ENCODE measurements around the gene ACYP2. TPM values are rescaled to one million over a fixed set of nuclear protein-coding genes. Genes with fewer than 3 reads are reported as not detected.
A peak's percentile ranks its signal among the peaks of the same experiment; 100 is the strongest.

The ACYP2 gene
- total RNA-seq, 8 experiments from 2014 or later, result 12.3 to 29.2 (median 20.3) TPM

DNA sequence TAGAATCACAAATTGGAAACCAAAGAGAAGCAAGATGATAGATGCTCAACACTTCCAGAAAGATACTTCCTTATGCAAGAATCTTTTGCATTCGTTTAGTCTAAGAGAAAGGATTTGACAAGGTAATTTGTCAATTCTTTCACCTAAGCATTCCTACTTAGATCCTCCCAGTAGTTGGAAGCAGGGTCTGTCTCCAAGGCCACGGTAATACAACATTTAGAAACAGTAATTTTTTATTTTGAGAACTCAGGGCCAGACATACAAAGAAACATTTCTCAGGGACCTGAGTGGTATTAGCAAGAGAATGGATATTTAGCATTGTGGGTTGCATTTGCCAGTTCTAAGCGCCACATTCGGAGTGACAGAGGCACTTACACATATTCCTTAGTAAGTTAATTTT is 68.6 kb downstream of the ACYP2 start:
- no peak overlapping the region for H3K4me3 ChIP-seq
- H3K4me1 ChIP-seq (replicated peaks in 1 of 2), result peaks cover 0 to 7% of the 10 kb centered on the region in 2 donors
- WGBS, 10 experiments, result 0 to 85% (median 39%) methylated on average over 1 to 4 of the region's 4 CpGs
- in situ Hi-C loops (cut with MboI; ENCODE audit: low pct_unique_long_range_greater_than_20kb in 2 of 9, low sequenced_read_pairs in 9 of 9, unreplicated experiment in 9 of 9), result no loop called here
- peak overlapping the region in 1 of 2 donors; percentile 61 for H3K27ac ChIP-seq
- ATAC-seq (replicated peaks in 6 of 8), result peak in 5 of 8 experiments; percentile 39 to 95 (median 58)

- 80 to 100% (median 100%) methylated on average over 1 of the region's 1 CpG; no CpG with 5 or more reads in 6 of the 10 experiments for WGBS, 10 experiments
- H3K27ac ChIP-seq, result no peak overlapping the region
- no peak overlapping the region for H3K4me3 ChIP-seq
- H3K4me1 ChIP-seq (replicated peaks in 1 of 2), result peaks cover 0 to 7% of the 10 kb centered on the region in 2 donors
- in situ Hi-C loops (cut with MboI; ENCODE audit: low pct_unique_long_range_greater_than_20kb in 2 of 9, low sequenced_read_pairs in 9 of 9, unreplicated experiment in 9 of 9), result no loop called here
- no peak for ATAC-seq (replicated peaks in 6 of 8)
Observed at GRCh38 chr2:54185105-54185504, 69.7 kb downstream of the ACYP2 start.

- H3K4me3 ChIP-seq, result no peak overlapping the region
- no peak overlapping the region for H3K27ac ChIP-seq
- no peak for ATAC-seq (replicated peaks in 6 of 8)
- 67 to 100% (median 90%) methylated on average over 1 to 3 of the region's 5 CpGs; no CpG with 5 or more reads in 5 of the 10 experiments for WGBS, 10 experiments
- in situ Hi-C loops (cut with MboI; ENCODE audit: low pct_unique_long_range_greater_than_20kb in 2 of 9, low sequenced_read_pairs in 9 of 9, unreplicated experiment in 9 of 9), result no loop called here
- peaks cover 0 to 7% of the 10 kb centered on the region in 2 donors for H3K4me1 ChIP-seq (replicated peaks in 1 of 2)
Observed at GRCh38 chr2:54187331-54187730, 71.9 kb downstream of the ACYP2 start.

- peak in 2 of 8 experiments; percentile 61 to 71 for ATAC-seq (replicated peaks in 6 of 8)
- 73 to 100% (median 83%) methylated on average over 1 to 2 of the region's 2 CpGs; no CpG with 5 or more reads in 3 of the 10 experiments for WGBS, 10 experiments
- Histone ChIP-seq H3K4me3 (no peak overlapping the region), H3K4me1 (replicated peaks in 1 of 2) (no peaks in the 10 kb centered on the region), H3K27ac (no peak overlapping the region)
- in situ Hi-C loops (cut with MboI; ENCODE audit: low pct_unique_long_range_greater_than_20kb in 2 of 9, low sequenced_read_pairs in 9 of 9, unreplicated experiment in 9 of 9), result no loop called here
Observed at GRCh38 chr2:54189539-54189938, 74.1 kb downstream of the ACYP2 start.

GRCh38 chr2:54191361-54192135 is 76.1 kb downstream of the ACYP2 start:
- Histone ChIP-seq H3K4me1 (replicated peaks in 1 of 2) (no peaks in the 10 kb centered on the region), H3K27ac (no peak overlapping the region), H3K4me3 (no peak overlapping the region)
- WGBS, 10 experiments, result 29 to 100% (median 97%) methylated on average over 1 to 2 of the region's 2 CpGs; no CpG with 5 or more reads in 2 of the 10 experiments
- ATAC-seq (replicated peaks in 6 of 8), result no peak
- in situ Hi-C loops (cut with MboI; ENCODE audit: low pct_unique_long_range_greater_than_20kb in 2 of 9, low sequenced_read_pairs in 9 of 9, unreplicated experiment in 9 of 9), result no loop called here

DNA sequence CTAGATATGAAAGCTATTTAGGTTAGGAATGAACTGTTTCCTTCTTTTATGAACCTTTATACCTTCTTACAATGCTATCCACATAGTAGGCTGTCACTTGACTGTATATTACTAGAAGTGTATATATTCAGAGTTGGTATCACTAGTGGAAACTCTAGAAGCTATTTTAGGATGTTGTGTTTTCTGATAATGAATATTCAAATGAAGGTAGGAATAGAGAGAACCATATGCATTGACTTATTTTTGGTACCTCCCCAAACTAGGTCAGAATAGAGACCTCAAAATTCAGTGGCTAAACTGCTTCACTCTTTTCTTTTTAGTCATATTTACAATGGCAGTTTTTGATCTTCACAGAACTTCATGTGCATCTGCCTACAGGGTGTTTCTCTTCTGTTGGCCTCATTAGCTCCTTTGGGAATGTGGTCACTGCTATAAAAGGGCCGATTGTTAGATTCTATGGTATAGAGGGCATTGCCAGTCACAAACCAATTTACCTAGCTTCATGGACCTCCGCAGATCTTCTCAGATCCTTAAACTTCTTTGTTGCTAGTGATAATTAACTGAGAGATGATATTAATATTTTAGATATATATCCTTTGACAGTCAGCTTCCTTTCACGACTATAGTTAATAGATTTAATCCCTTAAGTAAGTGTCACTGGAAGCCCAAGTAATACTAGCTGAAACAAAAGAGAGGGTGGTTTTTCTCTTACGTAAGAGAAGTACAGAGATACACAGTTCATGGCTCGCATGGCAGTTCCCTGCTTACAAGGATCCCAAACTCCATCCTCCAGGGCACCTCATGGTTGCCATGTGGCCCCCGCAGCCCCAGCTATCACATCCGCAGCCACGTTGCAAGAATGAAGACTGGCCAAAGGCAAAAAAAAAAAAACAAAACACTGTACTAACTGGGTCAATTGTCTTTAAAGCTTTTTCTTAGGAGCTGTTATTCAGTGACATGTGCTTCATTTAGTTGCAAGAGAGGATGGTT is 79.6 kb downstream of the ACYP2 start:
- WGBS, 10 experiments, result 78 to 100% (median 88%) methylated on average over 1 to 8 of the region's 8 CpGs
- peak in 3 of 8 experiments; percentile 36 to 72 (median 65) for ATAC-seq (replicated peaks in 6 of 8)
- H3K4me1 ChIP-seq (replicated peaks in 1 of 2), result no peaks in the 10 kb centered on the region
- in situ Hi-C loops (cut with MboI; ENCODE audit: low pct_unique_long_range_greater_than_20kb in 2 of 9, low sequenced_read_pairs in 9 of 9, unreplicated experiment in 9 of 9), result no loop called here
- no peak overlapping the region for H3K27ac ChIP-seq
- H3K4me3 ChIP-seq, result no peak overlapping the region

- no peak for ATAC-seq (replicated peaks in 6 of 8)
- Histone ChIP-seq H3K4me1 (replicated peaks in 1 of 2) (no peaks in the 10 kb centered on the region), H3K4me3 (no peak overlapping the region), H3K27ac (no peak overlapping the region)
- WGBS, 10 experiments, result 20 to 95% (median 87%) methylated on average over 1 to 5 of the region's 5 CpGs; no CpG with 5 or more reads in 1 of the 10 experiments
- in situ Hi-C loops (cut with MboI; ENCODE audit: low pct_unique_long_range_greater_than_20kb in 2 of 9, low sequenced_read_pairs in 9 of 9, unreplicated experiment in 9 of 9), result no loop called here
Observed at GRCh38 chr2:54196646-54197045, 81.2 kb downstream of the ACYP2 start.

DNA sequence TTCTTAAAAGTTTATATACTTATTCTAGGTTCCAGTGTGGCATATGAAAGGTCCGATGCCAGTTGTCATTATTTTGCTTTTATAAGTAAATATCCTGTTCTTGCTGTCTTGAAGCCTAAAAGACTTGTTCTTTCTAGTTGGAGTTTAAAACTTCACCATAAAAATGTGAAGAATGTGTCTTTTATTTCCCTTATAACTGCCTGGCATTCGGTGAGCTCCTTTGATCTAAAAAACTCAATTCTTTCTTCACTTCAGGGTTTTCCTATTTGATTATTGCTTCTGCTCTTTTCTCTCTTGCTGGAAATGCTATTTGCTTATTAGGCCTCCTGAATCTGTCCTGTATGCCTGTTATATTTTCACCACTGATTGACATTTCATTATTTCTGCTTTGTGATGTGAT is 89.1 kb downstream of the ACYP2 start:
- in situ Hi-C loops (cut with MboI; ENCODE audit: low pct_unique_long_range_greater_than_20kb in 2 of 9, low sequenced_read_pairs in 9 of 9, unreplicated experiment in 9 of 9), result no loop called here
- Histone ChIP-seq H3K4me3 (no peak overlapping the region), H3K4me1 (replicated peaks in 1 of 2) (no peaks in the 10 kb centered on the region), H3K27ac (no peak overlapping the region)
- ATAC-seq (replicated peaks in 6 of 8), result no peak
- 21 to 92% (median 71%) methylated on average over 1 to 2 of the region's 2 CpGs for WGBS, 10 experiments

- Histone ChIP-seq H3K27ac (no peak overlapping the region), H3K4me1 (replicated peaks in 1 of 2) (no peaks in the 10 kb centered on the region), H3K4me3 (no peak overlapping the region)
- 20 to 94% (median 75%) methylated on average over 1 to 2 of the region's 2 CpGs; no CpG with 5 or more reads in 2 of the 10 experiments for whole genome bisulfite sequencing, 10 experiments
- in situ Hi-C loops (cut with MboI; ENCODE audit: low pct_unique_long_range_greater_than_20kb in 2 of 9, low sequenced_read_pairs in 9 of 9, unreplicated experiment in 9 of 9), result no loop called here
- no peak for ATAC-seq (replicated peaks in 6 of 8)
Observed at GRCh38 chr2:54206596-54206995, 91.2 kb downstream of the ACYP2 start.

DNA sequence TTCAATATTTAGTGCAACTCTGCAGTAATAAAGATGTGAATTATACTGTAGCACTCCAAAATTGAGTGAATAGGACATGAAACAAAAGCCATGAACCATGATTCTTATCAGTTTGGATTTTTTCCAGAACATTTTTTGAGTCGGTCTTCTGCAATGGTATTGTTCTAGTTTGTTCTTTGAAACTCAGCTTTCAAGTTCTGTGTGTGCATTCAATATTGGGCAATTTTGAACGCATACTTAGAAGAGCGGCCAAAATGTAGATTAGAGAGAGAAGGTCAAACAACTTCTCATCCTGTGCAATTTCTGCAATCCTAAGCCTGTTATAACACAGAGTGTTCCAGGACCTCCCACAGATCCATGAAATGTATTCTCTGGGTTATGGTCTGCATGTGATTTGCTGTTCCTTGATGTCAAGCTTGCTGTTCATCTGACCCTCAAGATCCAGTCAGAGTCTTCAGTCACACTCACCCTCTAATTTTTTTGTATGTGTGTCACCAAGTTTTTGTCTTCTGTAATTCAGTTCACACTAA is 92.3 kb downstream of the ACYP2 start:
- peak in 1 of 8 experiments; percentile 34 for ATAC-seq (replicated peaks in 6 of 8)
- Histone ChIP-seq H3K4me3 (no peak overlapping the region), H3K4me1 (replicated peaks in 1 of 2) (no peaks in the 10 kb centered on the region), H3K27ac (no peak overlapping the region)
- in situ Hi-C loops (cut with MboI; ENCODE audit: low pct_unique_long_range_greater_than_20kb in 2 of 9, low sequenced_read_pairs in 9 of 9, unreplicated experiment in 9 of 9), result no loop called here
- WGBS, 10 experiments, result 75 to 100% (median 92%) methylated on average over 1 to 3 of the region's 3 CpGs; no CpG with 5 or more reads in 2 of the 10 experiments

DNA sequence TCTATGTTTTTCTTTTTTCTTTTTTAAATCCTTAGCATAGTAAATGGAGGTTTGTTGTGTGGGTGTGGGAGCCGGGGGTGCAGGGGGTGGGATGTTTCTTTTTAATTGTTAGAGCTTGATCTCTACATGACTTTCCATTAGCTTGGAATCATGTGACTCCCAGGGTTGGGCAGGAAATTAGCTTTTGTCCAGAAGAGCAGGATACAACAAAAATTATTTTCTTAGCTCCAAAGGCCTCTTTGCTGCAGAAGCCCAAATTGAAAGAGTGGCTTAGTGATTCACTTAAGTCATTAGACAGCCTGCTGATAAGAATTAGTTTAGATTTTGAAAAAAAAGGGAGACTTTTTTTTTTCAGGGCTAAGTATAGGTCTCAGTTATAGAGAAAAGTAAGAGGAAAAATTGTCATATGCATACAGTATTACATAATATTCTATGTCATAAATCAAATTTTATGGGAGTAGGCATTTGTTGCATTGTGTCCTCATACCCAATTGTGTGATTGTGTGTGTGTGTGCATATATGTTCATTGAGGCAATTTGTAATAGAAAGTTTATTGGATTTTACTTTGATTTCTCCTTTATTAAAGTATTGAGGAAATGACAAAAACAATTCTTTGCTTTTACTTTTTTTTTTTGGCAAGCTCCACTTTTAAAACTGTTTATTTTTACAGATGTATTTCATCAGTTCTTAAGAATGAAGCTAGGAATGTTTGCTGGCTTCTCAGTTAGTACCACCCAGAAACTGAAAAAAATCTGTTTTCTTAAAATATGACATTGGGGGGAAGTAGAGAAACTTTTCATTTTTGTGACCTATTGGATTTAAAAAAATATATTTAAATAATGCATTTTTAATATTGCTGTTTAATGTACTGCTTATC is 93.2 kb downstream of the ACYP2 start:
- Histone ChIP-seq H3K4me1 (replicated peaks in 1 of 2) (no peaks in the 10 kb centered on the region), H3K27ac (no peak overlapping the region), H3K4me3 (no peak overlapping the region)
- ATAC-seq (replicated peaks in 6 of 8), result peak in 1 of 8 experiments; percentile 12
- in situ Hi-C loops (cut with MboI; ENCODE audit: low pct_unique_long_range_greater_than_20kb in 2 of 9, low sequenced_read_pairs in 9 of 9, unreplicated experiment in 9 of 9), result no loop called here
- 0 to 100% (median 54%) methylated on average over 1 of the region's 1 CpG; no CpG with 5 or more reads in 4 of the 10 experiments for WGBS, 10 experiments

DNA sequence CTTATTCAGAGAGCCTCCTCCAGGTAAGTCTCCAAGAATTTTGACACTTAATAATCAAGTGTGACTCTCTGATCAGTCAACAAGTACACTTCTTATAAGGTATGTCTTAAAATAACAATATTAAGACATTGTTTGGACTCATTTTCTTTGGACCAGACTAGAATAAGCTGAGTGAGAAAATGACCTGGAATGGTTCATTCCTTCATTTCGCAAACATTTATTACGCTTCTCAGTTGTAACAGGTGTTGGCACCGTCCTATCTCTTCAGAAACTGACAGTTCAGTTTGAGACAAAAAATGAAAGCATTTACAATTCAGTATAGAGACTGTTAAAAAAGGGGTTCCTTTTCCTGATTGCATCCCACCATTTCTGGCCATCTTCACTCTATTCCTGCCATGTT is 94.0 kb downstream of the ACYP2 start:
- WGBS, 10 experiments, result 75 to 100% (median 100%) methylated on average over 1 to 3 of the region's 3 CpGs; no CpG with 5 or more reads in 1 of the 10 experiments
- no peak for ATAC-seq (replicated peaks in 6 of 8)
- no peak overlapping the region for H3K4me3 ChIP-seq
- no peak overlapping the region for H3K27ac ChIP-seq
- in situ Hi-C loops (cut with MboI; ENCODE audit: low pct_unique_long_range_greater_than_20kb in 2 of 9, low sequenced_read_pairs in 9 of 9, unreplicated experiment in 9 of 9), result no loop called here
- H3K4me1 ChIP-seq (replicated peaks in 1 of 2), result no peaks in the 10 kb centered on the region
